Activated CD4-positive, CD25-positive, alpha-beta regulatory T cell treated with anti-CD3 and anti-CD28 coated beads, Interleukin-2, amount 50 U/mL, for 24 hours (primary cell): ENCODE results near the gene REEP3.
"Not testable (repeated sequence)": the region's sequence is repeated elsewhere in the genome, so short reads cannot be mapped to it uniquely, and the experiment has no call there.

ENCODE experiments used
- ATAC-seq, 2 donors: fragments of 150-1000 bp; cut with Tn5 transposase; one replicate each; pipeline ENCODE4 v1.10.0; 2021; ENCODE audit warnings: mild to moderate bottlenecking in 1 of 2, moderate library complexity in 1 of 2

Gene REEP3

GRCh38 chr10:63631991-63632390 lies 110.8 kb downstream of the REEP3 start:
- no peak for ATAC-seq

GRCh38 chr10:63633677-63634487 lies 112.7 kb downstream of the REEP3 start:
- no peak for ATAC-seq

GRCh38 chr10:63634488-63635065 lies 113.4 kb downstream of the REEP3 start:
- ATAC-seq: no peak

GRCh38 chr10:63636812-63637211 lies 115.6 kb downstream of the REEP3 start:
- ATAC-seq: no peak

GRCh38 chr10:63637901-63638327 lies 116.7 kb downstream of the REEP3 start:
- no peak for ATAC-seq

- ATAC-seq: no peak
Measured at GRCh38 chr10:63641366-63641765, 120.2 kb downstream of the REEP3 start.

- ATAC-seq: no peak
Measured at GRCh38 chr10:63641799-63642198, 120.6 kb downstream of the REEP3 start.

GRCh38 chr10:63642808-63643207 lies 121.6 kb downstream of the REEP3 start:
- no peak for ATAC-seq

- ATAC-seq: no peak
Measured at GRCh38 chr10:63644418-63645142, 123.4 kb downstream of the REEP3 start.

GRCh38 chr10:63645195-63645594 lies 124.0 kb downstream of the REEP3 start:
- no peak for ATAC-seq

GRCh38 chr10:63646491-63646890 lies 125.3 kb downstream of the REEP3 start:
- ATAC-seq: no peak

GRCh38 chr10:63651864-63652263 lies 130.7 kb downstream of the REEP3 start:
- ATAC-seq: no peak

GRCh38 chr10:63653747-63654146 lies 132.5 kb downstream of the REEP3 start:
- ATAC-seq: no peak

- ATAC-seq: no peak
Measured at GRCh38 chr10:63657761-63658160, 136.6 kb downstream of the REEP3 start.

GRCh38 chr10:63660941-63661340 lies 139.7 kb downstream of the REEP3 start:
- not testable (repeated sequence) for ATAC-seq

GRCh38 chr10:63661347-63661746 lies 140.1 kb downstream of the REEP3 start:
- no peak for ATAC-seq

GRCh38 chr10:63664341-63664885 lies 143.2 kb downstream of the REEP3 start:
- ATAC-seq: no peak

GRCh38 chr10:63665006-63665580 lies 143.9 kb downstream of the REEP3 start:
- ATAC-seq: not testable (repeated sequence)

GRCh38 chr10:63665670-63666134 lies 144.5 kb downstream of the REEP3 start:
- no peak for ATAC-seq

GRCh38 chr10:63666836-63667383 lies 145.7 kb downstream of the REEP3 start:
- ATAC-seq: peak in 1 of 2 donors; percentile 53

GRCh38 chr10:63667596-63668480 lies 146.6 kb downstream of the REEP3 start:
- no peak for ATAC-seq
